Vagina (tissue), 2 donors: ENCODE measurements around the gene OR2T11. TPM values are rescaled to one million over a fixed set of nuclear protein-coding genes. Genes with fewer than 3 reads are reported as not detected.
"Not testable (repeated sequence)": the region's sequence is repeated elsewhere in the genome, so short reads cannot be mapped to it uniquely, and the experiment has no call there.

ENCODE experiments used
- DNase-seq, 2 donors: peaks; one replicate each; pipeline ENCODE4 v3.0.0-alpha.2; 2017; ENCODE audit errors: extremely low spot score in 2 of 2
- H3K27ac ChIP-seq: fragments of 200-600 bp; sonication (generic); one replicate; pipeline ENCODE4 v1.5.1; 2019
- H3K27me3 ChIP-seq: fragments of 200-600 bp; sonication (generic); one replicate; pipeline ENCODE4 v1.5.1; 2019
- H3K36me3 ChIP-seq, 2 donors: fragments of 200-600 bp; sonication (generic); one replicate each; pipeline ENCODE4 v1.5.1; 2017 to 2019
- H3K4me1 ChIP-seq: fragments of 200-600 bp; sonication (generic); one replicate; pipeline ENCODE4 v1.5.1; 2019
- H3K4me3 ChIP-seq, 2 donors: fragments of 200-600 bp; sonication (generic); 1 replicate in 1 of 2; 2 replicates in 1 of 2; pipeline ENCODE4 v1.5.1; 2016 to 2019
- H3K9me3 ChIP-seq: fragments of 200-600 bp; sonication (generic); one replicate; pipeline ENCODE4 v1.5.1; 2019
- POLR2A ChIP-seq, 2 donors: fragments of 450-650 bp; IDR thresholded peaks; one replicate each; pipeline ENCODE4 v1.6.1; 2017; ENCODE audit warnings: antibody characterized with exemption in 2 of 2, mild to moderate bottlenecking in 2 of 2, moderate library complexity in 2 of 2
- POLR2AphosphoS5 ChIP-seq, 2 donors: sonication (generic); formaldehyde crosslinking; IDR thresholded peaks; one replicate each; pipeline ENCODE4 v1.9.0; 2017; ENCODE audit warnings: antibody characterized with exemption in 2 of 2, mild to moderate bottlenecking in 2 of 2, low read depth in 1 of 2; ENCODE audit not compliant: insufficient read depth in 1 of 2
- intact Hi-C: fragments of 100-400 bp; cut with DNase I; formaldehyde crosslinking; loops from one replicate; pipeline ENCODE4 v1.15.1; 2023
- small RNA-seq: library from RNA; depleted of rRNA; stranded (forward); fragments of <200 nt; gene quantifications from one replicate; pipeline ENCODE3, GENCODE V24; 2016
- total RNA-seq: library from RNA; depleted of rRNA; stranded (reverse); fragments of >200 nt; gene quantifications from one replicate; pipeline ENCODE4 v1.2.3, GENCODE V29; 2016
- TF ChIP-seq, protein P1 (sequence below), 3 experiments: fragments of 450-650 bp in 2 of 3; fragments of 200-600 bp in 1 of 3; sonication (generic) in 1 of 3; IDR thresholded peaks; one replicate each; pipeline ENCODE4 v1.5.1; 2017 to 2019; ENCODE audit warnings: antibody characterized with exemption in 3 of 3, mild to moderate bottlenecking in 2 of 3, moderate library complexity in 2 of 3

The OR2T11 gene
- total RNA-seq, 1 donor from 2014 or later = not detected

DNA sequence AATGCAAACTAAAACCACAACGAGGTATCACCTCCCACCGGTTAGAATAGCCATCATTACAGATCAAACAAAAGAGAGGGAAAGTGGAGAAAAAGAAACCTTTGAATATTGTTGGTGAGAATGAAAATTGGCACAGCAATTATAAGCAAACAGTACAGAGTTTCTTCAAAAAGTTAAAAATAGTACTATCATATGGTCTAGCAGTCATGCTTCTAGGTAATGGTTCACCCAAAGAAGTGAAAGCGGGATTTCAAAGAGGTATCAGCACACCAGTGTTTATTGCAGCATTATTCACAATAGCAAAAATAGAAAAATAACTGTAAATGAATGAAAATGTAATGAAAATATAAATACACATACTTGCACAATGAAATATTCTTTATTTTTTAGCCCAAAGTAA lies 45.6 kb downstream of the OR2T11 start:
- intact Hi-C loops = no loop called here
- Histone ChIP-seq H3K9me3 (no peaks in the 10 kb centered on the region), H3K36me3 (no peaks in the 10 kb centered on the region), H3K4me3 (no peak overlapping the region), H3K27me3 (no peaks in the 10 kb centered on the region), H3K27ac (no peak overlapping the region), H3K4me1 (no peaks in the 10 kb centered on the region)
- DNase-seq = no peak
- no peak for TF ChIP-seq POLR2A (IDR thresholded peaks at IDR 0.05)
- TF ChIP-seq POLR2AphosphoS5 (IDR thresholded peaks at IDR 0.05; ENCODE audit: insufficient read depth in 1 of 2, low read depth in 1 of 2) = no peak
- TF ChIP-seq, protein P1, sequence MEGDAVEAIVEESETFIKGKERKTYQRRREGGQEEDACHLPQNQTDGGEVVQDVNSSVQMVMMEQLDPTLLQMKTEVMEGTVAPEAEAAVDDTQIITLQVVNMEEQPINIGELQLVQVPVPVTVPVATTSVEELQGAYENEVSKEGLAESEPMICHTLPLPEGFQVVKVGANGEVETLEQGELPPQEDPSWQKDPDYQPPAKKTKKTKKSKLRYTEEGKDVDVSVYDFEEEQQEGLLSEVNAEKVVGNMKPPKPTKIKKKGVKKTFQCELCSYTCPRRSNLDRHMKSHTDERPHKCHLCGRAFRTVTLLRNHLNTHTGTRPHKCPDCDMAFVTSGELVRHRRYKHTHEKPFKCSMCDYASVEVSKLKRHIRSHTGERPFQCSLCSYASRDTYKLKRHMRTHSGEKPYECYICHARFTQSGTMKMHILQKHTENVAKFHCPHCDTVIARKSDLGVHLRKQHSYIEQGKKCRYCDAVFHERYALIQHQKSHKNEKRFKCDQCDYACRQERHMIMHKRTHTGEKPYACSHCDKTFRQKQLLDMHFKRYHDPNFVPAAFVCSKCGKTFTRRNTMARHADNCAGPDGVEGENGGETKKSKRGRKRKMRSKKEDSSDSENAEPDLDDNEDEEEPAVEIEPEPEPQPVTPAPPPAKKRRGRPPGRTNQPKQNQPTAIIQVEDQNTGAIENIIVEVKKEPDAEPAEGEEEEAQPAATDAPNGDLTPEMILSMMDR (IDR thresholded peaks at IDR 0.05) = no peak

DNA sequence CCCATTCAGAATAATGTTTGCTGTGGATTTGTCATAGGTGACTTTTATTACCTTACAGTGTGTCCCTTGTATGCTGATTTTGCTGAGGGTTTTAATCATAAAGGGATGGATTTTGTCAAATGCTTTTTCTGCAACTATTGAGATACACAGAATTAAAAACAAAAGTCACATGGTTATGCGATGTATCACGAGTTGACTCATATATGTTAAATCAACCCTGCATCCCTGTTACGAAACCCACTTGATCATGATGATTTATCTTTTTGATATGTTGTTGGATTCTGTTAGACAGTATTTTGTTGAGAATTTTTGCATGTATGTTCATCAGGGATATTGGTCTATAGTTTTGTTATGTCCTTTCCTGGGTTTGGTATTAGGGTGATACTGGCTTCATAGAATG lies 49.6 kb downstream of the OR2T11 start:
- Histone ChIP-seq H3K36me3 (no peaks in the 10 kb centered on the region), H3K4me3 (no peak overlapping the region), H3K27me3 (no peaks in the 10 kb centered on the region), H3K9me3 (no peaks in the 10 kb centered on the region), H3K27ac (no peak overlapping the region), H3K4me1 (no peaks in the 10 kb centered on the region)
- DNase-seq = no peak
- intact Hi-C loops = no loop called here
- TF ChIP-seq, protein P1 (IDR thresholded peaks at IDR 0.05) = no peak
- no peak for TF ChIP-seq POLR2A (IDR thresholded peaks at IDR 0.05)
- TF ChIP-seq POLR2AphosphoS5 (IDR thresholded peaks at IDR 0.05; ENCODE audit: insufficient read depth in 1 of 2, low read depth in 1 of 2) = no peak

DNA sequence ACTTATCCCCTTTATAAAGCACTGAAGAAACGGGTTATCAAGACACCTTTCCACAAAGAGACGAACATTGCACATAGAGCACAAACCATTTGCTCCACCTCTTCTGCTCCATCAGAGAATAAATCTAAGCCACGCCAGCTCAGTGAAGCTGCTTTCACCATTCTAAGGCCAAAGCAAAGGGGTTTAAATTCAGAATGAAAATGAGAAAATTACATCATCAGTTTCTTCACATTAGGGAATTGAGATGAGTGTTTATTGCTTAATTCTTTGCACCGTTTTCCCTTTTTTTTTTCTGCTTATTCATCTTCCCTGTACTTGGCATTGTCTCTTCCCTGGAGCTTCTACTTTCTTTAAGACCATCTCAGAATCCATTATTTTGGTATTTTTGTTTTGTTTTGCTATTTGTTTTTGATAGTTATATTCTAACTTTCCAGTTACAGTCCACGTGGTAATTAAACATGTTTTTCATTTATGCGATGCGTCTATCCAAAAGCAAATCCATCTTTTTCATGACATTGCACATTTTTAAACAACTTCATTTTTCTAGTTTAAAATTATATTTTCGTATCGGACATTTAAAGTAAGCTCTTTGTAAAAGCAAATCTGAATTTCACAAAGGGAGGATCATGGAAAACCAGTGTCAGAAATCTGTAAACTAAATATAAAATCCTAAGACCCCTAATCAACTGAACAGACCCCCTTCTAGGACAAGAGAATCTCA lies 58.5 kb downstream of the OR2T11 start:
- Histone ChIP-seq H3K27ac (no peak overlapping the region), H3K4me1 (no peaks in the 10 kb centered on the region), H3K9me3 (no peaks in the 10 kb centered on the region), H3K36me3 (no peaks in the 10 kb centered on the region), H3K27me3 (no peaks in the 10 kb centered on the region), H3K4me3 (no peak overlapping the region)
- intact Hi-C loops = no loop called here
- no peak for DNase-seq
- no peak for TF ChIP-seq POLR2AphosphoS5 (IDR thresholded peaks at IDR 0.05; ENCODE audit: insufficient read depth in 1 of 2, low read depth in 1 of 2)

DNA sequence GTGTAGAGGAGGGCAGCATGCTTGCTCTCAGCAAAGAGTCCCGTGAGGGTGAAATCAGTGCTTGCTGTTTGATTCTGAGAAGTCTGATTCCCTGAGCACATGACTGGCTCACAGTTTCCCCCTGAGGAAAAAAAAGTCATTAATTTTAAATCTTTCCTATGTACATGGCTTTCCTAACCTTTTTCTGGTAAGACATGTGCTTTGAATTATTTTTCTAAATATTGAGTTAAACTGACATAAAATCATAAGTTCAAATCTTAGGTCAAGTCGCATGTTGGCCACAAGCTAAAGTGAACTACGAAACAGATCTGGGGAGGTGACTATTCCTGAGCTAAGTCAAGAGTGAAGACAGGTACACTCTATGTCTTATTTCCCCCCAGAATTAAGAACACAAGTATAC lies 60.2 kb downstream of the OR2T11 start, which contains the start of gene OR2T34:
OR2T34 (minus strand) TSS at position 101 of the 400 bp plus-strand sequence; CDS start at position 101, 0 bp downstream.
- H3K36me3 ChIP-seq, intact Hi-C loops, H3K27ac ChIP-seq, H3K4me1 ChIP-seq, H3K27me3 ChIP-seq, H3K9me3 ChIP-seq, H3K4me3 ChIP-seq, DNase-seq: not testable (repeated sequence)

DNA sequence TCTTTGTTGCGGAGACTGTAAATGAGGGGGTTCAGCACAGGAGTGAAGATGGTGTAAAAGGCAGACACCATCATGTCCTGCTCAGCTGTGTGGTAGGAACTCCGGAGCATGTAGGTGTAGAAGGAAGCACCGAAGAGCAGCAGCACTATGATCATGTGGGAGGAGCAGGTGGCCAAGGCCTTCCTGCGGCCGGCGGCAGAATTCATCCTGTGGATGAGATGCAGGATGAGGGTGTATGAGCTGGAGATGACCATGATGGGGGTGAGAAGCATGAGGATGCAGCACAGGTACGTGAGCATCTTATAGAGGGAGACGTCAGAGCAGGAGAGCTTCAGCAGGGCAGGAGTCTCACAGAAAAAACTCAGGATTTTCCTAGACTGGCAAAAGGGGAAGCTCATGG lies 61.0 kb downstream of the OR2T11 start:
- H3K27ac ChIP-seq, H3K4me3 ChIP-seq, H3K4me1 ChIP-seq, DNase-seq, H3K27me3 ChIP-seq, H3K9me3 ChIP-seq, H3K36me3 ChIP-seq, intact Hi-C loops: not testable (repeated sequence)

Small RNA genes lying within 50 kb of the gene (small RNA-seq; reads per million reads assigned to genes)
- not detected for gene RF00019

Other genes with a start within 250 kb of the OR2T11 start
- not detected for gene OR2T1, start 232.0 kb downstream of the OR2T11 start, total RNA-seq
- not detected for gene OR2T2, start 189.5 kb downstream of the OR2T11 start, total RNA-seq
- not detected for gene OR2T3, start 161.7 kb downstream of the OR2T11 start, total RNA-seq
- gene OR2T5, start 146.5 kb downstream of the OR2T11 start, total RNA-seq = not detected
- not detected for gene OR2G6, start 127.0 kb downstream of the OR2T11 start, total RNA-seq
- gene OR2T29, start 72.3 kb downstream of the OR2T11 start, total RNA-seq = not detected
- not detected for gene OR2T34, start 60.3 kb downstream of the OR2T11 start, total RNA-seq
- not detected for gene OR2T10, start 37.4 kb downstream of the OR2T11 start, total RNA-seq
- gene OR2T35, start 10.2 kb upstream of the OR2T11 start, total RNA-seq = not detected
- gene OR2T27, start 20.4 kb upstream of the OR2T11 start, total RNA-seq = not detected
- gene OR14I1, start 67.7 kb upstream of the OR2T11 start, total RNA-seq = not detected
- not detected for gene LYPD8, start 120.7 kb upstream of the OR2T11 start, total RNA-seq
- 18.7 TPM for gene SH3BP5L, start 190.8 kb upstream of the OR2T11 start, total RNA-seq
- 44.9 TPM for gene ZNF672, start 203.1 kb upstream of the OR2T11 start, total RNA-seq
- 46.7 TPM for gene ZNF692, start 224.0 kb upstream of the OR2T11 start, total RNA-seq